Left cardiac atrium (tissue), 4 donors: ENCODE results near the gene MBTPS1. TPM values are rescaled to one million over a fixed set of nuclear protein-coding genes. Genes with fewer than 3 reads are reported as not detected.
"Not testable (repeated sequence)": the region's sequence is repeated elsewhere in the genome, so short reads cannot be mapped to it uniquely, and the experiment has no call there.

Experiments
- ATAC-seq, 2 donors: fragments of 200-7000 bp; cut with Tn5 transposase; one replicate each; pipeline ENCODE4 v1.9.1; 2020; ENCODE audit warnings: mild to moderate bottlenecking in 2 of 2, moderate library complexity in 2 of 2
- DNase-seq: peaks from one replicate; pipeline ENCODE4 v3.0.0-alpha.2; 2020
- intact Hi-C, 2 donors: fragments of 100-400 bp; cut with DNase I; formaldehyde crosslinking; loops; one replicate each; pipeline versions ENCODE4 v1.14.1 to v1.15.1; 2022 to 2023
- total RNA-seq, 2 donors: library from RNA; stranded (reverse); fragmentation: NEBNext Ultra II Directional; extraction: Animal tissue kit (Norgen Biotek cat#: 25700); gene quantifications; one replicate each; pipeline ENCODE4 v1.2.1, GENCODE V29; 2021
- donor health status: DM: no; HTN: yes; CAD: no.
- donor health status: DM: no; HTN: yes; CAD: no; lungs with severe emphysema.
- donor health status: DM: yes; HTN: yes; CAD: no.
- donor health status: Dilated cardiomyopathy.

MBTPS1 gene
- total RNA-seq, 2 donors from 2014 or later: 71.5 to 93.6 TPM

GRCh38 chr16:84138500-84138823 lies 21.7 kb upstream of the MBTPS1 start:
- ATAC-seq: no peak
- intact Hi-C loops: no loop called here
- DNase-seq: no peak

GRCh38 chr16:84137769-84138357 lies 21.1 kb upstream of the MBTPS1 start:
- intact Hi-C loops: no loop called here
- ATAC-seq: no peak
- DNase-seq: no peak

GRCh38 chr16:84137287-84137686 lies 20.5 kb upstream of the MBTPS1 start:
- intact Hi-C loops: no loop called here
- ATAC-seq (peak in 1 of 2 donors; percentile 13), DNase-seq (no peak)

GRCh38 chr16:84136331-84137125 lies 19.8 kb upstream of the MBTPS1 start:
- no peak for ATAC-seq
- intact Hi-C loops: no loop called here
- DNase-seq: no peak

DNA sequence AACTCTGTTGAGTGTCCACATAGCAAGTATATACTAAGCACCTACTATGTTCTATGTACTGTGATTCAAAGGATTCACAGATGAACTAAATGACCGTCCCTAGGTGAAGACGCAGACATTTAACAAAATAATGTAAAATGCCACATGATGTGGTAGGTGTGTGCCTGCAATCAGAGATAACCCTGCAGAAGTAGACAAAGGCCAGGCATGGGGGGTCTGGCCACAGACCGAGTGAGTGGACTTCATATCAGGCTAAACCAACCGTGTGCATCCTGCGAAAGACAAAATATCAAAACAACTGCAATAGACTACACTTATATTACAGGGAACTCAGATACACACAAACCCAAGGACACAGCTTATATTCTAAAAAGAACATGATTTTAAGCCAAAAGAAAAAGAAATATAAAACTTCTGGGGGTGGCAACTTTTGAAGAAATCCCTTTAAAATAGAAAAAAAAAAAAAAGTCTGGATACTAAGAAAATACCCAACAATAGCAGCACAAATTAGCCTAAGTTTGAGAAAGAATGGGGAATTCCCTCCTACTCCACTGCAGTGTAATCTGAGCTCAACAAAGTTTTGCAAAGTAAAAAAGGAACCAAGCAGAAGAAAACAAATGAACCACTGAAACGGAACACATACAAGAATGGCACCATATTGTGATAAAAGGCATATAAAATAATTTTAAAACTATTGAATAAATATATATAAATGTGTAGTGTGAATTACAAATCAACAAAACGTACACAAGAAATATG lies 16.0 kb upstream of the MBTPS1 start:
- DNase-seq: no peak
- no peak for ATAC-seq
- intact Hi-C loops: no loop called here

DNA sequence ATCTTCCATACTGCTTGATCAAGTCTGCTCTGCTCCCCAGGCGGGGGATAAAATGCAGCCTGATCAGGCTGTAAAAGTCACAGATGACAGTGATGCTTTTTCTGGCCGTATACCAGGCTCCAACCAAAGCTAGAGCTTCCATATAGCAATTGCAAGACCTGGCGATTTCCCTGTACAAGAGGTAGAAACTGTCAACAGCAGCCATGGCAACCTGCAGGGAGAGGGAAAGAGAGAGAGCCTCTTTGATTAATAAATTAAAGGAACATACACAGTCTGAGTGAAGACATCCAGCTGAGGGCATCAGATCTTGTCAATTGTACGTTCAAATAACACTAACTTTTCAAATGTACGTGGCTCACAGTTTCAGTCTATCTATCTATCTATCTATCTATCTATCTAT lies 14.4 kb upstream of the MBTPS1 start:
- ATAC-seq: no peak
- no peak for DNase-seq
- intact Hi-C loops: no loop called here

DNA sequence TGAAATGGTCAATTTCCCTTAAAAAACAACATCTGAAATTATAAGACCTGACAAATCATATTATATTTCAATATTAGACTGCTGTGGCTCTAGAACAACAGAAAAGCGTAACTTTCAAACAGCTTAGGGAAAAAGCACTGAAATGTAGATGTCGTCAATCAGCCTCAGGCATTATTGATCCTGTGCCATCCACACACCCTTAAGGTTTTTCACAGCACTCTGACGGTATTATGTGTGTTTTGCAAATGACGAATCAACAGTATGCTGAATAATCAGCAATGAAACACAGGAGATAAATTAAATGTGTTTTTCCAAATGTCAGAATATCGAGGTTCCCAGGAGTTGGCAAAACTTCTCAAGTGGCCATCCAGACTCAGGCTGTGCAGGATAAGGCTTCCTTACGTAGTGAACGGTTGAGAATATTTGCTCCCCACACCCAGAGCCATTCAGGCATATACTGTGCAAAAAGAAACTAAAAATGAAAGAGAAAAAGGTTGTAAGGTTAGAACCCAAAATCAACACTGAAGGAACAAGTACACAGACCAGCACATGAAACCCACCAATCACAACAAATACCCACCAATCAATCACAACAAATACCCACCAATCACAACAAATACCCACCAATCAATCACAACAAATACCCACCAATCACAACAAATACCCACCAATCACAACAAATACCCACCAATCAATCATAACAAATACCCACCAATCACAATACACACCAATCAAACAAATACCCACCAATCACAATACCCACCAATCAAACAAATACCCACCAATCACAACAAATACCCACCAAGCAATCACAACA lies 7.7 kb upstream of the MBTPS1 start:
- intact Hi-C loops: no loop called here
- no peak for ATAC-seq
- DNase-seq: no peak

DNA sequence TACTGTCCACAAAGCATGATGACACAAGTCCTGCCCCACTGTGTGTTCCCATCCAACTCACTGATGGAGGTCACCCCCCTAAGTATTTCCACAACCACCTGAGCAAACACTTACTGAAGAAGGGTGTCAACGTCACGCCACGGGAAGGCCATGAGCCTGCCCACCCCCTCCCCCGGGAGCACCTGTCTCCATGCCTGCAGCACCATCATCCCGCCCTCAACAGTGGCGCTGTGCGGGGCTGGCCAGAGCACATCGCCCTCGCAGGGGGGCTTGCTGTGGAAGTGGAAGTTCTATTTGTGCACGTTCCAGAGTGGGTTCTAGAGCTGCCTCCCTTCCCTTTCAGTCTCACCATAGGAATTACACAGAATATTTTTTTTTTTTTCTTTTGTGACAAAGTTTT lies 4.3 kb upstream of the MBTPS1 start:
- ATAC-seq: no peak
- no peak for DNase-seq
- intact Hi-C loops: no loop called here

DNA sequence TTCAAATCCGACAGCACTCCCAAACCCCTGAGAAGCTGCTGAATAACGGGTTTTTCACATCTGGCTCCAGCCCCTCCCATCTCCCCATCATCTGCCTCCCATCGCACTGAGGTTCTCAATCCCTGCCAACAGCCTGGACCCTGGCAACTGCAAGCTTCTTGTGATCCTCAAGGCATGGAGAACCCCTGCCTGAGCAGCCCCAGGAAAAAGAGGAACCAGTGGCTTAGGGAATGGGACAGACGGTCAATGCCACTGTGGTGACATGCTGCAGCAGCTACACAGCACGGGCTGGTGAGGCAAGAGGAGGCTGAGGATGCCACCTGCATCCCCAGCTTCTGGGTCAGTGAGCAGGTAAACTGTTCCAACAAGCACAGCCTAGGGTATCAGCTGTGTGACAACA lies 3.3 kb upstream of the MBTPS1 start:
- intact Hi-C loops: no loop called here
- DNase-seq: no peak
- ATAC-seq: no peak

- ATAC-seq (no peak), DNase-seq (no peak)
- intact Hi-C loops: no loop called here
Observed at GRCh38 chr16:84119368-84119767, 2.6 kb upstream of the MBTPS1 start.

GRCh38 chr16:84118315-84118714 lies 1.6 kb upstream of the MBTPS1 start:
- intact Hi-C loops, ATAC-seq, DNase-seq: not testable (repeated sequence)

GRCh38 chr16:84117494-84117843 lies 727 bp upstream of the MBTPS1 start:
- intact Hi-C loops: no loop called here
- no peak for DNase-seq
- ATAC-seq: peak; percentile 2 to 10

DNA sequence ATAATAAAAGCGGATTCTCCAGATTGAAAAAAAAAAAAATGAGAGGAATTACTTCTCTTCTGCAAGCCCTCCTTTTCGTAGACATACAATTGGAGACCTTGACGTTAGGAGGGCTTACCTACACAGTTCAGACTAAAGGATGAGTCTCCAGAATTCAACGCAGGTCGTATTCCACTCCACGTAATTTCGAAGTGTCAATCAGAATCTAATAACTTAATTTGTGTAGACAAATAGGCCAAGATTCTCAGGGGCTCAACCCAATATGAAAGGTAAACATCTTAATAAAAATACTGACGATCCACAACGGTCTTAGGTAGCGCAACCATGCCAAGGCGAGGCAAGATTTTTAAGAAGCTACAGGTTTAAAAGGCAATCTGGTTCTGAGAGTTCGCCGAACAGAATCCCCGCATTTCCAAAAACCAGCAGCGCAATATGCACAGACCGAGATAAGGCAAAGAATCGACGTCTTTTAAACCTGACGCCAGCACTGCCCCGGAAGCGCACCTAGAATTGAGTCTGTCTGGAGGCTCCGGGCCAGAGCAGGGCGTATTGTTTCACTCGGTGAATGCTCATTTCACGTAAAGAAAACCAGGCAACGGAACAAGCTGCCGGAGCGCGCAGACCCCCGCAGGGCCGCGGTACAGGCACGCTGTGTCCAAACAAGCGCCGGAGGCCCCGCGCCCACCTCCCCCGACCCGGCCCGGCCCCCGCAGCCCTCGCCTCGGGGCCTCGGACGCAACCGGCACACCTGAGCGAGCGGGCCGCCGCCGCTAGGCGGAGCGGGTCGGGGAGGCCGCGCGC lies 623 bp downstream of the MBTPS1 start:
- peak; percentile 8 to 9 for ATAC-seq
- intact Hi-C loops: no loop called here
- DNase-seq: peak; percentile 42

DNA sequence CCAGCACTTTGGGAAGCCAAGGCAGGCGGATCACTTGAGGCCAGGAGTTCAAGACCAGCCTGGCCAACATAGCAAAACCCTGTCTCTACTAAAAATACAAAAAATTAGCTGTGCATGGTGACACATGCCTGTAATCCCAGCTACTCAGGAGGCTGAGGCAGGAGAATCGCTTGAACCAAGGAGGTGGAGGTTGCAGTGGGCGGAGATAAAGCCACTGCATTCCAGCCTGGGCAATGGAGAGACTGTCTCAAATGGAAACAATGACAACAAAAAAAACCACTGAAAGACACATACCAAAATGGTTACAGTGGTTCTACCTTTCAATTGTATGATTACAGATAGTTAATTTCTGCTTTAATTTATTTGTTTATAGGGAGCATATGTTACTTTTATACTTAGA lies 4.8 kb downstream of the MBTPS1 start:
- intact Hi-C loops, ATAC-seq, DNase-seq: not testable (repeated sequence)

- no peak for ATAC-seq
- DNase-seq: no peak
- intact Hi-C loops: no loop called here
Observed at GRCh38 chr16:84111525-84111924, 5.2 kb downstream of the MBTPS1 start.

- ATAC-seq (no peak), DNase-seq (no peak)
- intact Hi-C loops: no loop called here
Observed at GRCh38 chr16:84110527-84110926, 6.2 kb downstream of the MBTPS1 start.

- DNase-seq (no peak), ATAC-seq (peak in 1 of 2 donors; percentile 48)
- intact Hi-C loops: no loop called here
Observed at GRCh38 chr16:84109598-84110335, 7.0 kb downstream of the MBTPS1 start.

GRCh38 chr16:84107921-84108320 lies 8.8 kb downstream of the MBTPS1 start:
- DNase-seq: no peak
- no peak for ATAC-seq
- intact Hi-C loops: no loop called here
